Left cardiac atrium (tissue), 4 donors: ENCODE results near the gene OLIG2. TPM values are rescaled to one million over a fixed set of nuclear protein-coding genes. Genes with fewer than 3 reads are reported as not detected.

ENCODE experiments used
- ATAC-seq, 2 donors: fragments of 200-7000 bp; cut with Tn5 transposase; one replicate each; pipeline ENCODE4 v1.9.1; 2020; ENCODE audit warnings: mild to moderate bottlenecking in 2 of 2, moderate library complexity in 2 of 2
- DNase-seq: peaks from one replicate; pipeline ENCODE4 v3.0.0-alpha.2; 2020
- intact Hi-C, 2 donors: fragments of 100-400 bp; cut with DNase I; formaldehyde crosslinking; loops; one replicate each; pipeline versions ENCODE4 v1.14.1 to v1.15.1; 2022 to 2023
- total RNA-seq, 2 donors: library from RNA; stranded (reverse); fragmentation: NEBNext Ultra II Directional; extraction: Animal tissue kit (Norgen Biotek cat#: 25700); gene quantifications; one replicate each; pipeline ENCODE4 v1.2.1, GENCODE V29; 2021
- donor health status: DM: no; HTN: yes; CAD: no.
- donor health status: DM: no; HTN: yes; CAD: no; lungs with severe emphysema.
- donor health status: DM: yes; HTN: yes; CAD: no.
- donor health status: Dilated cardiomyopathy.

OLIG2 gene
- total RNA-seq, 2 donors from 2014 or later, result not detected

GRCh38 chr21:33029385-33029921 lies 3.7 kb downstream of the OLIG2 start:
- DNase-seq, result no peak
- intact Hi-C loops, result loop anchor here in 1 of 2 donors (5.0 kb wide), 1 partner anchor 38 kb away; no protein-coding TSS in a partner anchor
- no peak for ATAC-seq

GRCh38 chr21:33029975-33030461 lies 4.3 kb downstream of the OLIG2 start:
- intact Hi-C loops, result loop anchor here in 1 of 2 donors (5.0 kb wide), 1 partner anchor 37 kb away; no protein-coding TSS in a partner anchor
- DNase-seq (no peak), ATAC-seq (no peak)

GRCh38 chr21:33030633-33031032 lies 4.9 kb downstream of the OLIG2 start:
- no peak for ATAC-seq
- DNase-seq, result no peak
- intact Hi-C loops, result no loop called here

GRCh38 chr21:33031152-33031911 lies 5.6 kb downstream of the OLIG2 start:
- DNase-seq (no peak), ATAC-seq (no peak)
- intact Hi-C loops, result no loop called here

GRCh38 chr21:33032434-33033047 lies 6.8 kb downstream of the OLIG2 start:
- intact Hi-C loops, result no loop called here
- DNase-seq, result no peak
- ATAC-seq, result no peak

- ATAC-seq (no peak), DNase-seq (no peak)
- intact Hi-C loops, result no loop called here
These were observed 7.6 kb downstream of the OLIG2 start for GRCh38 chr21:33033094-33033951.

- DNase-seq (no peak), ATAC-seq (no peak)
- intact Hi-C loops, result no loop called here
These were observed 8.3 kb downstream of the OLIG2 start for GRCh38 chr21:33033961-33034413.

GRCh38 chr21:33035147-33035546 lies 9.4 kb downstream of the OLIG2 start:
- intact Hi-C loops, result no loop called here
- DNase-seq (no peak), ATAC-seq (no peak)

- ATAC-seq (peak; percentile 19 to 83), DNase-seq (no peak)
- intact Hi-C loops, result no loop called here
These were observed 10.9 kb downstream of the OLIG2 start for GRCh38 chr21:33036430-33037162.

- ATAC-seq, result no peak
- intact Hi-C loops, result no loop called here
- DNase-seq, result no peak
These were observed 11.8 kb downstream of the OLIG2 start for GRCh38 chr21:33037501-33037900.

GRCh38 chr21:33039536-33039935 lies 13.8 kb downstream of the OLIG2 start:
- intact Hi-C loops, result no loop called here
- DNase-seq (no peak), ATAC-seq (peak in 1 of 2 donors; percentile 46)

GRCh38 chr21:33040215-33040614 lies 14.5 kb downstream of the OLIG2 start:
- intact Hi-C loops, result no loop called here
- no peak for DNase-seq
- ATAC-seq, result no peak

GRCh38 chr21:33041981-33042380 lies 16.2 kb downstream of the OLIG2 start:
- no peak for ATAC-seq
- intact Hi-C loops, result no loop called here
- no peak for DNase-seq

- DNase-seq (no peak), ATAC-seq (peak in 1 of 2 donors; percentile 64)
- intact Hi-C loops, result no loop called here
These were observed 17.1 kb downstream of the OLIG2 start for GRCh38 chr21:33042812-33043211.

- ATAC-seq (no peak), DNase-seq (no peak)
- intact Hi-C loops, result no loop called here
These were observed 20.7 kb downstream of the OLIG2 start for GRCh38 chr21:33046455-33046854.

GRCh38 chr21:33047231-33047630 lies 21.5 kb downstream of the OLIG2 start:
- DNase-seq (no peak), ATAC-seq (peak; percentile 44 to 92)
- intact Hi-C loops, result no loop called here

GRCh38 chr21:33051925-33052324 lies 26.2 kb downstream of the OLIG2 start:
- intact Hi-C loops, result no loop called here
- DNase-seq (no peak), ATAC-seq (peak in 1 of 2 donors; percentile 57)

GRCh38 chr21:33053951-33054350 lies 28.2 kb downstream of the OLIG2 start:
- no peak for DNase-seq
- intact Hi-C loops, result no loop called here
- ATAC-seq, result no peak

GRCh38 chr21:33055991-33056390 lies 30.3 kb downstream of the OLIG2 start:
- no peak for ATAC-seq
- intact Hi-C loops, result no loop called here
- no peak for DNase-seq
